Measurements from ENCODE around the gene UGGT2. TPM values are rescaled to one million over a fixed set of nuclear protein-coding genes. Genes with fewer than 3 reads are reported as not detected.
"Not testable (repeated sequence)": the region's sequence is repeated elsewhere in the genome, so short reads cannot be mapped to it uniquely, and the experiment has no call there.

The UGGT2 gene
- total RNA-seq, 1 donor from 2014 or later: 45.1 TPM

DNA sequence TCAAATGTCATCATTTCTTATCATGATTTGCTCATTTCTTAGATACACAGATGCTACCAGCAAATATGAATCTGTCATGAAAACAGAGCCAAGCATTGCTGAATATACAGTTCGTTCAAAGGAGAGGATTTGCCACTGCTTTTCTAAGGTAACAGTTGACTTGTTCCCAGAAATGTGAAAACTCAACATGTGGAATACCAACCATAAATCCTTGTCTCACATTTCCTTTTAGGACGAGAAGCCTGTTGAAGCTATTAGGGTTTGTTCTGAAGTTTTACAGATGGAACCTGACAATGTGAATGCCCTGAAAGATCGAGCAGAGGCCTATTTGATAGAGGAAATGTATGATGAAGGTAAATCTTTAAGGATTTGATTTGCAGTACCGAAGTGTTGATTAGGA, 289.6 kb downstream of the UGGT2 start:
- Mint-ChIP-seq H3K4me1 (ENCODE audit: low read depth) (no peaks in the 10 kb centered on the region), H3K4me3 (ENCODE audit: low read depth) (no peak overlapping the region), H3K27ac (no peak overlapping the region), H3K36me3 (ENCODE audit: insufficient read depth) (peaks cover 6% of the 10 kb centered on the region), H3K9me3 (ENCODE audit: low read depth) (no peaks in the 10 kb centered on the region), H3K27me3 (no peaks in the 10 kb centered on the region)
- DNase-seq (ENCODE audit: low spot score, unreplicated experiment): no peak
- TF ChIP-seq, protein P1, sequence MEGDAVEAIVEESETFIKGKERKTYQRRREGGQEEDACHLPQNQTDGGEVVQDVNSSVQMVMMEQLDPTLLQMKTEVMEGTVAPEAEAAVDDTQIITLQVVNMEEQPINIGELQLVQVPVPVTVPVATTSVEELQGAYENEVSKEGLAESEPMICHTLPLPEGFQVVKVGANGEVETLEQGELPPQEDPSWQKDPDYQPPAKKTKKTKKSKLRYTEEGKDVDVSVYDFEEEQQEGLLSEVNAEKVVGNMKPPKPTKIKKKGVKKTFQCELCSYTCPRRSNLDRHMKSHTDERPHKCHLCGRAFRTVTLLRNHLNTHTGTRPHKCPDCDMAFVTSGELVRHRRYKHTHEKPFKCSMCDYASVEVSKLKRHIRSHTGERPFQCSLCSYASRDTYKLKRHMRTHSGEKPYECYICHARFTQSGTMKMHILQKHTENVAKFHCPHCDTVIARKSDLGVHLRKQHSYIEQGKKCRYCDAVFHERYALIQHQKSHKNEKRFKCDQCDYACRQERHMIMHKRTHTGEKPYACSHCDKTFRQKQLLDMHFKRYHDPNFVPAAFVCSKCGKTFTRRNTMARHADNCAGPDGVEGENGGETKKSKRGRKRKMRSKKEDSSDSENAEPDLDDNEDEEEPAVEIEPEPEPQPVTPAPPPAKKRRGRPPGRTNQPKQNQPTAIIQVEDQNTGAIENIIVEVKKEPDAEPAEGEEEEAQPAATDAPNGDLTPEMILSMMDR (IDR thresholded peaks at IDR 0.05; ENCODE audit: unreplicated experiment): no peak

DNA sequence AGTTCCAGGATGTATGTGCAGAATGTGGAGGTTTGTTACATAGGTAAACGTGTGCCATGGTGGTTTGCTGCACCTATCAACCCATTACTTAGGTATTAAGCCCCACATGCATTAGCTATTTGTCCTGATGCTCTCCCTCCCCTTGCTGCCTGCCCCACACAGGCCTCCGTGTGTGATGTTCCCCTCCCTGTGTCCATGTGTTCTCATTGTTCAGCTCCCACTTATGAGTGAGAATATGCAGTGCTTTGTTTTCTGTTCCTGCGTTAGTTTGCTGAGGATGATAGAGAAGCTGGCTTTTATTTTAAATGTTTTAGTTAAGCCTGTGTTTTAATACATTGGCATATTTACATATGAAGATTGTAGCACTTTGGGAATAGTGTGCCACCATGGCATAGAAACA, 290.6 kb downstream of the UGGT2 start:
- not testable (repeated sequence) for H3K9me3 Mint-ChIP-seq (ENCODE audit: low read depth); H3K27me3 Mint-ChIP-seq; H3K27ac Mint-ChIP-seq; H3K4me1 Mint-ChIP-seq (ENCODE audit: low read depth); H3K36me3 Mint-ChIP-seq (ENCODE audit: insufficient read depth); H3K4me3 Mint-ChIP-seq (ENCODE audit: low read depth); DNase-seq (ENCODE audit: low spot score, unreplicated experiment)

DNA sequence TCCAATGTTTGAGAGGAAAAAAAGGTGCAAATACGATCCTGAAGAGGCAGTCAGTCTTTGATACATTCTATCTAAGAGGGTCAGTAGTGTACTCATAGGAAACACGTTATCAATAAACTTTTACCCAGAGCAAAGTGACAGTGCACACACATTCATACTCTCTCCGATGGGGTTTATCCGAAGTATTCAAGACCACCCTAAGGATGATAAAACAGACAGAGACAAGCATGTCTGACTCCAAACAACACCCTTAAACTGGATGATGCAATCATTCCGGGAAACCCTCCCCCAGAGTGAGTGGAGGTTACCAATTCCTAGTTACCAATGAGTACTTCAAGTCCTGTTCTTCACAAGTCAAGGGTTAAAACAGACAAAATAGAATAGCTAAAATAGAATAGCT, 297.1 kb downstream of the UGGT2 start:
- no peak overlapping the region for H3K4me3 Mint-ChIP-seq (ENCODE audit: low read depth)
- peaks cover 3% of the 10 kb centered on the region for H3K36me3 Mint-ChIP-seq (ENCODE audit: insufficient read depth)
- DNase-seq (ENCODE audit: low spot score, unreplicated experiment): no peak
- H3K4me1 Mint-ChIP-seq (ENCODE audit: low read depth): no peaks in the 10 kb centered on the region
- TF ChIP-seq, protein P1 (IDR thresholded peaks at IDR 0.05; ENCODE audit: unreplicated experiment): no peak
- H3K27ac Mint-ChIP-seq: no peak overlapping the region
- H3K9me3 Mint-ChIP-seq (ENCODE audit: low read depth): no peaks in the 10 kb centered on the region
- H3K27me3 Mint-ChIP-seq: no peaks in the 10 kb centered on the region

DNA sequence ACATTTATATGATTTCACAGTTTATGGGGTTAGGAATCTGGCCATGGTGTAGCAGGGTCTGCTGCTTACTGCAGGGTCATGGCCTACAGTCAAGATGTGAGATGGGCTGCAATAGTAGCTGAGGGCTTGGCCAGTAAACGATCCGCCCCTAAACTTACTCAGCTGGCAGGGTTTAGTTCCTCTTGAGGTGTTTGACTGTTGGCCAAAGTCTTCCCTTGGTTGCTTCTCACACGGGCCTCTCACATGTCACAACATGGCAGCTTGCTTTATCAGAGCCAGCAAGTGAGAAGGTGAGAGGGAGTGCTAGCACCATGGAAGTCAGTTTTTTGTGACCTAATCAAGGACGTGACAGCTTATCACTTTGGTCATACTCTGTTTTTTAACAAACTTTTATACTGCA, 299.1 kb downstream of the UGGT2 start:
- Mint-ChIP-seq H3K27me3 (no peaks in the 10 kb centered on the region), H3K9me3 (ENCODE audit: low read depth) (no peaks in the 10 kb centered on the region), H3K4me1 (ENCODE audit: low read depth) (peaks cover 4% of the 10 kb centered on the region), H3K4me3 (ENCODE audit: low read depth) (no peak overlapping the region), H3K36me3 (ENCODE audit: insufficient read depth) (peaks cover 3% of the 10 kb centered on the region), H3K27ac (no peak overlapping the region)
- DNase-seq (ENCODE audit: low spot score, unreplicated experiment): no peak
- TF ChIP-seq, protein P1 (IDR thresholded peaks at IDR 0.05; ENCODE audit: unreplicated experiment): no peak

DNA sequence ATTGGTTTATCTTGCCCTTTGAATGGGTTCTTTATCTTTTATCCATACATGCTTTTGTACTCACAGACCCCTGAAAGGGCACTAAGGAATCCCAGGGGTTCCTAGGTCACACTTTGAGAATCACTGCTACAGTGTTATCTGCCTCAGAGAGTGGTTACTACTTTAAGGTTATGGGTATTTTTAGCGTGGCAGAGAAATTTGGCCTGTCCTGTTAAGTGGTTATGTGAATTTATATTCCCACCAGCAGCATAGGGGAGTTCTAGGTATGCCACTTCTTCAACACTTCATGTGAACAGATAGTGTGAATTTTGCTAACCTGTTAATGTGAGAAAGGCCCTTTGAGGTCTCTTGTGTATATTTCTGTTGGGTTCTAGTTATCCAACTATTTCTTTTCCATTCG, 300.5 kb downstream of the UGGT2 start:
- Mint-ChIP-seq H3K4me1 (ENCODE audit: low read depth) (peaks cover 5% of the 10 kb centered on the region), H3K36me3 (ENCODE audit: insufficient read depth) (peaks cover 1% of the 10 kb centered on the region), H3K27me3 (no peaks in the 10 kb centered on the region), H3K9me3 (ENCODE audit: low read depth) (no peaks in the 10 kb centered on the region), H3K27ac (no peak overlapping the region), H3K4me3 (ENCODE audit: low read depth) (no peak overlapping the region)
- DNase-seq (ENCODE audit: low spot score, unreplicated experiment): no peak
- TF ChIP-seq, protein P1 (IDR thresholded peaks at IDR 0.05; ENCODE audit: unreplicated experiment): no peak

Other genes with a start within 250 kb of the UGGT2 start
- gene HS6ST3, start 36.7 kb upstream of the UGGT2 start, total RNA-seq: 0.84 and 2.0 TPM in 2 replicates